ENCODE results near the gene KATNB1. TPM values are rescaled to one million over a fixed set of nuclear protein-coding genes. Genes with fewer than 3 reads are reported as not detected.

Gene KATNB1
- total RNA-seq, 1 donor from 2014 or later = 12.9 TPM

GRCh38 chr16:57720142-57720575 lies 15.4 kb upstream of the KATNB1 start:
- DNase-seq (ENCODE audit: low read depth) (peak; percentile 38), FAIRE-seq (no peak)
- Histone ChIP-seq H3K4me3 (ENCODE audit: low read depth, low read length) (no peak overlapping the region), H3K36me3 (ENCODE audit: control insufficient read depth, insufficient read depth, low read length) (no peaks in the 10 kb centered on the region), H3K27me3 (ENCODE audit: control insufficient read depth, insufficient read depth, low read length) (peaks cover 3% of the 10 kb centered on the region)
- TF ChIP-seq CTCF (IDR thresholded peaks at IDR 0.05; ENCODE audit: insufficient read depth, low read length, severe bottlenecking) = peak; percentile 70

GRCh38 chr16:57721356-57722209 lies 14.0 kb upstream of the KATNB1 start:
- H3K27me3 ChIP-seq (ENCODE audit: control insufficient read depth, insufficient read depth, low read length) = no peaks in the 10 kb centered on the region
- no peak for TF ChIP-seq CTCF (IDR thresholded peaks at IDR 0.05; ENCODE audit: insufficient read depth, low read length, severe bottlenecking)
- DNase-seq (ENCODE audit: low read depth) (no peak), FAIRE-seq (no peak)
- H3K4me3 ChIP-seq (ENCODE audit: low read depth, low read length) = no peak overlapping the region
- H3K36me3 ChIP-seq (ENCODE audit: control insufficient read depth, insufficient read depth, low read length) = no peaks in the 10 kb centered on the region

- TF ChIP-seq CTCF (IDR thresholded peaks at IDR 0.05; ENCODE audit: insufficient read depth, low read length, severe bottlenecking) = no peak
Measured at GRCh38 chr16:57722210-57722499, 13.4 kb upstream of the KATNB1 start.

GRCh38 chr16:57722651-57723050 lies 12.9 kb upstream of the KATNB1 start:
- TF ChIP-seq CTCF (IDR thresholded peaks at IDR 0.05; ENCODE audit: insufficient read depth, low read length, severe bottlenecking) = no peak
- FAIRE-seq (no peak), DNase-seq (ENCODE audit: low read depth) (no peak)
- Histone ChIP-seq H3K27me3 (ENCODE audit: control insufficient read depth, insufficient read depth, low read length) (no peaks in the 10 kb centered on the region), H3K36me3 (ENCODE audit: control insufficient read depth, insufficient read depth, low read length) (no peaks in the 10 kb centered on the region), H3K4me3 (ENCODE audit: low read depth, low read length) (no peak overlapping the region)

More at GRCh38 chr16:57722210-57722499, 13.4 kb upstream of the KATNB1 start:
- no peaks in the 10 kb centered on the region for H3K36me3 ChIP-seq (ENCODE audit: control insufficient read depth, insufficient read depth, low read length)
- FAIRE-seq (no peak), DNase-seq (ENCODE audit: low read depth) (no peak)
- H3K4me3 ChIP-seq (ENCODE audit: low read depth, low read length) = no peak overlapping the region
- no peaks in the 10 kb centered on the region for H3K27me3 ChIP-seq (ENCODE audit: control insufficient read depth, insufficient read depth, low read length)

GRCh38 chr16:57723170-57723569 lies 12.4 kb upstream of the KATNB1 start:
- no peaks in the 10 kb centered on the region for H3K27me3 ChIP-seq (ENCODE audit: control insufficient read depth, insufficient read depth, low read length)
- FAIRE-seq (no peak), DNase-seq (ENCODE audit: low read depth) (no peak)
- no peaks in the 10 kb centered on the region for H3K36me3 ChIP-seq (ENCODE audit: control insufficient read depth, insufficient read depth, low read length)
- H3K4me3 ChIP-seq (ENCODE audit: low read depth, low read length) = no peak overlapping the region
- peak; percentile 15 for TF ChIP-seq CTCF (IDR thresholded peaks at IDR 0.05; ENCODE audit: insufficient read depth, low read length, severe bottlenecking)

- Histone ChIP-seq H3K4me3 (ENCODE audit: low read depth, low read length) (no peak overlapping the region), H3K36me3 (ENCODE audit: control insufficient read depth, insufficient read depth, low read length) (no peaks in the 10 kb centered on the region), H3K27me3 (ENCODE audit: control insufficient read depth, insufficient read depth, low read length) (no peaks in the 10 kb centered on the region)
- DNase-seq (ENCODE audit: low read depth) (no peak), FAIRE-seq (no peak)
- no peak for TF ChIP-seq CTCF (IDR thresholded peaks at IDR 0.05; ENCODE audit: insufficient read depth, low read length, severe bottlenecking)
Measured at GRCh38 chr16:57724531-57724930, 11.0 kb upstream of the KATNB1 start.
